Measurements from ENCODE around the gene KIF18B. TPM values are rescaled to one million over a fixed set of nuclear protein-coding genes. Genes with fewer than 3 reads are reported as not detected.
A peak's percentile ranks its signal among the peaks of the same experiment; 100 is the strongest.

KIF18B gene
- polyA plus RNA-seq, 2 of the 4 experiments (the other 2 are of a cell fraction) = 19.6 to 41.7 TPM

- TF ChIP-seq TP53 (CRISPR knock-in tag; IDR thresholded peaks at IDR 0.05) = no peak
- TF ChIP-seq HES2 (IDR thresholded peaks at IDR 0.05) = no peak
- no peak for TF ChIP-seq ESRRA (IDR thresholded peaks at IDR 0.05; ENCODE audit: borderline replicate concordance, low read length)
- TF ChIP-seq POLR2A (IDR thresholded peaks at IDR 0.05; ENCODE audit: low read length) = no peak
- no peak for TF ChIP-seq ZNF302 (CRISPR knock-in tag; IDR thresholded peaks at IDR 0.05)
- no peak for TF ChIP-seq ATOH8 (CRISPR knock-in tag; IDR thresholded peaks at IDR 0.05; ENCODE audit: low read depth)
Measured at GRCh38 chr17:44911133-44912001, 36.2 kb downstream of the KIF18B start (continued).

DNA sequence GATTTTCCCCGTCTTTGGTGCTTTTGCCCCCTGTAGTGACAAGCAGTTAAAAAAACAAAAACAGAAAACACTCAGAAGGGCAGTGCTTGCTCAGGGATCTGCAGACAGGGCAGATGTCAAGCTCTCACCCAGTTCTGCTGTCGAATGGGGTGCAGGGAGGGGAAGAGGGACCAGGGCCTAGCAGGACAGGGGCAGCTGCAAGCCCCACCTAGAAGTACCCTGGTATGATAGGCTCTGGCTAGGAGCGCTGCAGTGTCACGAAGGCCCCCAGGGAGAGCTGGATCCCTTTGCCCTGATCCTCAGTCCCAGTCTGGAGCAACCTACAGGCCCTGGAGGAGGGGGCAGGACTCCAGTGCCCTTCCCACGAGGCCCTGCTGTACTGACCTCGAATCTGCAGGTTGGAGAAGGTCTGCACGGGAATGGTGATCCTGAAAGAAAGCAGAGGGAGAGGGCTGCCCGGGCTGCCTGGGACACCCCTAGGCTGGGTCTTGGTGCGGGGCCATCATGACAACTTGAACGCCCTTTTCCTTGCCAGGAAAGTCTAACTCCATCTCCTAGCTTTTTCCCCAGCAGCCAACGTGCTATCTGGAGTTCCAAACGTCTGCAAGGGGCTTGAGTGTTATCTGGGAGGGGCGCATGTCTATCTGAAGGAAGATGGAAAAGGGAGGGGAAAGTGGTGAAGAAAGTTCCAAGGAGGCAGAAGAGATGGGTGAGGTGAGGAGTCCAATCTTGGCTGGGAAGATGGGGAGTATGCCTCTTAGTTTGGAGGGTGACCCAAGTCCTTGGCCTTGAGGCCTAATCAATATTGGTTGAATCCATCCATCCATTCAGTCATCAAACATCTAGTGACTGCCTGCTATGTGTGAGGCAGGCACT is 37.1 kb downstream of the KIF18B start:
- Histone ChIP-seq H3K4me3 (no peak overlapping the region), H3K9me3 (no peaks in the 10 kb centered on the region), H3K4me2 (peak overlapping the region; percentile 65), H3K4me1 (peaks cover 48% of the 10 kb centered on the region), H3K27ac (peak overlapping the region; percentile 53 to 91; a peak in 5 of 6 replicates)
- DNase-seq (ENCODE audit: low read depth in 1 of 2, low spot score in 1 of 2) = no peak
- 77% methylated on average over 13 of the region's 13 CpGs for WGBS (ENCODE audit: missing lambda C conversion rate)
- ATAC-seq = peak in 1 of 2 experiments; percentile 0; a peak in 1 of 6 replicates
- no peak for TF ChIP-seq CHD4 (IDR thresholded peaks at IDR 0.05; ENCODE audit: borderline replicate concordance)
- TF ChIP-seq CBX2 (IDR thresholded peaks at IDR 0.05; ENCODE audit: borderline replicate concordance, low read depth) = no peak
- no peak for TF ChIP-seq REST (IDR thresholded peaks at IDR 0.05)
- TF ChIP-seq ZC3H11A (IDR thresholded peaks at IDR 0.05) = no peak
- TF ChIP-seq FOSB (CRISPR knock-in tag; IDR thresholded peaks at IDR 0.05) = no peak
- no peak for TF ChIP-seq RNF2 (IDR thresholded peaks at IDR 0.05; ENCODE audit: borderline replicate concordance, low read depth)
- ChIA-PET CTCF (interaction anchor here (0.6 to 38.3 kb wide), 20 partner anchors 8 to 287 kb away, joined by 3 to 1853 read pairs (median 6); partner anchors contain the start of genes DCAKD, EFTUD2, KIF18B and PLCD3), POLR2A (interaction anchor here (1.4 to 3.0 kb wide), 2 partner anchors 11 to 131 kb away, joined by 3 to 18 read pairs; partner anchors contain the start of gene EFTUD2)
- FAIRE-seq = no peak

DNA sequence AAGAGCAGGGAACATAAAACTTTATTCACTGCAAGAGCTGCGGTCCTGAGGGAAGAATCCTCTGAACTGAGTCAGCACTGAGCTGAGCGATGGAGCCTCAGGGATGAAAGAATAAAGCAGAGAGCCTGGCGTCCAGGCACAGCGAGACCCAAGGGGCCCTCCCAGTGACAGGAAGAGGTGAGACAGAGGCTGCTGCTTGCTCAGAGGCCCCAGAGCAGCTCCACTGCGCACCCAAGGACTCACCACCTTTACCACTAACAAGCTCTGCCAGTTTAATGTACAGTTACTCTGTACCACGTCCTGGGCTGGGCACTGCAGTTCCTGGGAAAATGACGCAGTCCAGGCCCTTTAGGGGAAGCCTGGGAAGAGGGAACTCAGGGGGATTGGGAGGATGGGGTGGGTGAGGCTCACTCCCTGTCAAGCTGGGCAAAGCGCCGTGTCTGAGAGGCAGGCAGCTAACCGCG is 37.9 kb downstream of the KIF18B start:
- Histone ChIP-seq H3K27ac (peak overlapping the region; percentile 53 to 91), H3K4me3 (no peak overlapping the region), H3K4me2 (peak overlapping the region; percentile 40), H3K9me3 (no peaks in the 10 kb centered on the region), H3K4me1 (peaks cover 56% of the 10 kb centered on the region)
- ATAC-seq = no peak
- 63% methylated on average over 11 of the region's 11 CpGs for WGBS (ENCODE audit: missing lambda C conversion rate)
- no peak for FAIRE-seq
- no peak for TF ChIP-seq KDM5A (IDR thresholded peaks at IDR 0.05)
- TF ChIP-seq HOXB13 (CRISPR knock-in tag; IDR thresholded peaks at IDR 0.05; ENCODE audit: low read depth) = no peak
- TF ChIP-seq, protein P1, sequence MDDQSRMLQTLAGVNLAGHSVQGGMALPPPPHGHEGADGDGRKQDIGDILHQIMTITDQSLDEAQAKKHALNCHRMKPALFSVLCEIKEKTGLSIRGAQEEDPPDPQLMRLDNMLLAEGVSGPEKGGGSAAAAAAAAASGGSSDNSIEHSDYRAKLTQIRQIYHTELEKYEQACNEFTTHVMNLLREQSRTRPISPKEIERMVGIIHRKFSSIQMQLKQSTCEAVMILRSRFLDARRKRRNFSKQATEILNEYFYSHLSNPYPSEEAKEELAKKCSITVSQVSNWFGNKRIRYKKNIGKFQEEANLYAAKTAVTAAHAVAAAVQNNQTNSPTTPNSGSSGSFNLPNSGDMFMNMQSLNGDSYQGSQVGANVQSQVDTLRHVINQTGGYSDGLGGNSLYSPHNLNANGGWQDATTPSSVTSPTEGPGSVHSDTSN (IDR thresholded peaks at IDR 0.05) = no peak
- no peak for TF ChIP-seq MYC (IDR thresholded peaks at IDR 0.05; ENCODE audit: borderline replicate concordance, low read length)
- TF ChIP-seq EP300 (IDR thresholded peaks at IDR 0.05) = no peak
- no peak for TF ChIP-seq KDM1A (IDR thresholded peaks at IDR 0.05; ENCODE audit: low read depth)
- TF ChIP-seq HOXA7 (CRISPR knock-in tag; IDR thresholded peaks at IDR 0.05) = no peak
- TF ChIP-seq JUNB (IDR thresholded peaks at IDR 0.05) = no peak
- no peak for TF ChIP-seq ZC3H11A (IDR thresholded peaks at IDR 0.05)
- TF ChIP-seq ESRRA (IDR thresholded peaks at IDR 0.05; ENCODE audit: borderline replicate concordance, low read length) = no peak
- TF ChIP-seq SMC3 (IDR thresholded peaks at IDR 0.05) = no peak
- no peak for TF ChIP-seq CTCF (IDR thresholded peaks at IDR 0.05)
- TF ChIP-seq POLR2A (IDR thresholded peaks at IDR 0.05; ENCODE audit: low read length) = no peak
- no peak for DNase-seq (ENCODE audit: low read depth in 1 of 2, low spot score in 1 of 2)
- ChIA-PET POLR2A (interaction anchor here (0.8 to 3.0 kb wide), 3 partner anchors 10 to 223 kb away, joined by 3 to 18 read pairs (median 5); partner anchors contain the start of gene EFTUD2), CTCF (interaction anchor here (1.0 to 38.3 kb wide), 12 partner anchors 8 to 223 kb away, joined by 3 to 1853 read pairs (median 11); partner anchors contain the start of genes DCAKD, EFTUD2, KIF18B and PLCD3)
